HG02678 (cell line): ENCODE results near the gene BBLN.
"Not testable (repeated sequence)": the region's sequence is repeated elsewhere in the genome, so short reads cannot be mapped to it uniquely, and the experiment has no call there.

Source experiments
- ATAC-seq: cut with Tn5 transposase; IDR thresholded peaks from one replicate; pipeline ENCODE4 v1.9.1; 2021; ENCODE audit warnings: mild to moderate bottlenecking, moderate library complexity; ENCODE audit not compliant: unreplicated experiment

Gene BBLN

GRCh38 chr9:128162215-128163026 lies 2.4 kb downstream of the BBLN start:
- no peak for ATAC-seq

- no peak for ATAC-seq
These were observed 3.0 kb downstream of the BBLN start for GRCh38 chr9:128163027-128163515.

GRCh38 chr9:128163523-128164306 lies 3.6 kb downstream of the BBLN start:
- ATAC-seq: no peak

- ATAC-seq: no peak
These were observed 4.3 kb downstream of the BBLN start for GRCh38 chr9:128164307-128164885.

- ATAC-seq: no peak
These were observed 6.1 kb downstream of the BBLN start for GRCh38 chr9:128166169-128166568.

GRCh38 chr9:128167209-128167608 lies 7.1 kb downstream of the BBLN start:
- ATAC-seq: no peak

GRCh38 chr9:128168731-128169308 lies 8.8 kb downstream of the BBLN start:
- no peak for ATAC-seq

GRCh38 chr9:128169492-128169891 lies 9.4 kb downstream of the BBLN start:
- ATAC-seq: no peak

- ATAC-seq: no peak
These were observed 9.9 kb downstream of the BBLN start for GRCh38 chr9:128169925-128170324.

- ATAC-seq: no peak
These were observed 14.0 kb downstream of the BBLN start for GRCh38 chr9:128174062-128174461.

GRCh38 chr9:128175102-128175563 lies 15.1 kb downstream of the BBLN start:
- no peak for ATAC-seq

GRCh38 chr9:128175726-128176125 lies 15.7 kb downstream of the BBLN start:
- no peak for ATAC-seq

- ATAC-seq: no peak
These were observed 18.9 kb downstream of the BBLN start for GRCh38 chr9:128178806-128179431.

GRCh38 chr9:128180001-128180400 lies 19.9 kb downstream of the BBLN start:
- ATAC-seq: no peak

- ATAC-seq: no peak
These were observed 20.4 kb downstream of the BBLN start for GRCh38 chr9:128180447-128180846.

- ATAC-seq: not testable (repeated sequence)
These were observed 21.4 kb downstream of the BBLN start for GRCh38 chr9:128181480-128181879.

- ATAC-seq: no peak
These were observed 23.0 kb downstream of the BBLN start for GRCh38 chr9:128182893-128183588.

- ATAC-seq: no peak
These were observed 26.2 kb downstream of the BBLN start for GRCh38 chr9:128185979-128186965.

GRCh38 chr9:128187361-128187760 lies 27.3 kb downstream of the BBLN start:
- ATAC-seq: no peak
